Liver (tissue), 9 donors: Measurements from ENCODE around the gene S100A13. TPM values are rescaled to one million over a fixed set of nuclear protein-coding genes. Genes with fewer than 3 reads are reported as not detected.

Experiments
- DNase-seq: peaks from one replicate; pipeline ENCODE4 v3.0.0-alpha.2; 2017; ENCODE audit warnings: low spot score
- H3K27ac ChIP-seq, 2 donors: one replicate each; pipeline ENCODE4 v1.7.0; 2013; ENCODE audit warnings: inconsistent platforms in 2 of 2, low read length in 2 of 2, control low read depth in 1 of 2, low read depth in 1 of 2, mild to moderate bottlenecking in 1 of 2
- H3K27me3 ChIP-seq, 4 donors: one replicate each; pipeline versions ENCODE4 v1.6.1 to v1.7.0; 2013; ENCODE audit warnings: low read length in 3 of 4, inconsistent platforms in 1 of 4, mild to moderate bottlenecking in 1 of 4, moderate library complexity in 1 of 4; ENCODE audit not compliant: control insufficient read depth in 4 of 4, insufficient read depth in 4 of 4
- H3K36me3 ChIP-seq, 4 donors: one replicate each; pipeline versions ENCODE4 v1.6.1 to v1.7.0; 2013; ENCODE audit warnings: low read length in 3 of 4, mild to moderate bottlenecking in 3 of 4, low read depth in 1 of 4, moderate library complexity in 1 of 4; ENCODE audit not compliant: control insufficient read depth in 4 of 4, insufficient read depth in 3 of 4
- H3K4me1 ChIP-seq, 4 donors: one replicate each; pipeline versions ENCODE4 v1.6.1 to v1.7.0; 2013; ENCODE audit warnings: low read length in 3 of 4, mild to moderate bottlenecking in 3 of 4, moderate library complexity in 1 of 4; ENCODE audit not compliant: control insufficient read depth in 4 of 4, insufficient read depth in 4 of 4
- H3K4me3 ChIP-seq, 3 donors: one replicate each; pipeline versions ENCODE4 v1.6.1 to v1.7.0; 2013; ENCODE audit warnings: low read length in 3 of 3, control low read depth in 1 of 3, low read depth in 1 of 3, mild to moderate bottlenecking in 1 of 3
- H3K9ac ChIP-seq, 2 donors: one replicate each; pipeline ENCODE4 v1.7.0; 2013; ENCODE audit warnings: low read length in 2 of 2, mild to moderate bottlenecking in 2 of 2, moderate library complexity in 2 of 2, control low read depth in 1 of 2, low read depth in 1 of 2
- H3K9me3 ChIP-seq, 4 donors: one replicate each; pipeline versions ENCODE4 v1.6.1 to v1.7.0; 2013; ENCODE audit warnings: low read length in 3 of 4; ENCODE audit not compliant: control insufficient read depth in 4 of 4
- ATF3 ChIP-seq: IDR thresholded peaks from 2 replicates; pipeline ENCODE4 v1.6.1; 2016; ENCODE audit warnings: antibody characterized with exemption
- CTCF ChIP-seq: fragments of 150-350 bp; IDR thresholded peaks from 2 replicates; pipeline ENCODE4 v1.5.1; 2017; ENCODE audit warnings: improper control_type of control experiment, low read depth, low read length; ENCODE audit not compliant: missing input control
- EGR1 ChIP-seq, 2 donors: IDR thresholded peaks; 2 replicates each; pipeline ENCODE4 v1.6.1; 2016 to 2018; ENCODE audit warnings: antibody characterized with exemption in 2 of 2, low read depth in 2 of 2
- FOXA1 ChIP-seq: IDR thresholded peaks from 2 replicates; pipeline ENCODE4 v1.6.1; 2016; ENCODE audit warnings: antibody characterized with exemption
- FOXA2 ChIP-seq: IDR thresholded peaks from 2 replicates; pipeline ENCODE4 v1.6.1; 2016; ENCODE audit warnings: antibody characterized with exemption
- GABPA ChIP-seq, 2 donors: IDR thresholded peaks in 1 of 2; conservative IDR thresholded peaks in 1 of 2; 2 replicates each; pipeline ENCODE4 v1.6.1; 2016; ENCODE audit warnings: antibody characterized with exemption in 2 of 2, mild to moderate bottlenecking in 1 of 2, moderate library complexity in 1 of 2
- HNF4A ChIP-seq, 2 donors: conservative IDR thresholded peaks; 2 replicates each; pipeline ENCODE4 v1.6.1; 2016; ENCODE audit warnings: antibody characterized with exemption in 2 of 2, mild to moderate bottlenecking in 2 of 2
- HNF4G ChIP-seq: IDR thresholded peaks from 2 replicates; pipeline ENCODE4 v1.6.1; 2016; ENCODE audit warnings: antibody characterized with exemption
- JUND ChIP-seq, 2 donors: IDR thresholded peaks; 2 replicates each; pipeline ENCODE4 v1.6.1; 2016; ENCODE audit warnings: antibody characterized with exemption in 2 of 2
- MAX ChIP-seq: IDR thresholded peaks from 2 replicates; pipeline ENCODE4 v1.6.1; 2016; ENCODE audit warnings: antibody characterized with exemption
- NR2F2 ChIP-seq: IDR thresholded peaks from 2 replicates; pipeline ENCODE4 v1.6.1; 2016; ENCODE audit warnings: antibody characterized with exemption
- RAD21 ChIP-seq, 2 donors: IDR thresholded peaks; 2 replicates each; pipeline ENCODE4 v1.6.1; 2016; ENCODE audit warnings: antibody characterized with exemption in 2 of 2, mild to moderate bottlenecking in 2 of 2
- REST ChIP-seq: IDR thresholded peaks from 2 replicates; pipeline ENCODE4 v1.6.1; 2016; ENCODE audit warnings: antibody characterized with exemption, mild to moderate bottlenecking
- SP1 ChIP-seq: IDR thresholded peaks from 2 replicates; pipeline ENCODE4 v1.6.1; 2018; ENCODE audit warnings: antibody characterized with exemption, mild to moderate bottlenecking
- TAF1 ChIP-seq: conservative IDR thresholded peaks from 2 replicates; pipeline ENCODE4 v1.6.1; 2016; ENCODE audit warnings: antibody characterized with exemption, mild to moderate bottlenecking
- YY1 ChIP-seq: IDR thresholded peaks from 2 replicates; pipeline ENCODE4 v1.6.1; 2016; ENCODE audit warnings: antibody characterized with exemption, mild to moderate bottlenecking
- ZBTB33 ChIP-seq: IDR thresholded peaks from 2 replicates; pipeline ENCODE4 v1.6.1; 2016; ENCODE audit warnings: antibody characterized with exemption
- WGBS: extraction: QIAGEN DNeasy Blood & Tissue Kit; methylation state at CpG from one replicate; pipeline ENCODE4 v1.1.7; 2013; 5-methylcytosine and 5-hydroxymethylcytosine counted together
- polyA plus RNA-seq, 2 donors: library from polyadenylated mRNA; stranded (reverse) in 1 of 2; unstranded in 1 of 2; fragments of 200-250 nt in 1 of 2; fragments of >200 nt in 1 of 2; fragmentation: Nextera tagmentation in 1 of 2; extraction: Ambion mirVana in 1 of 2; gene quantifications; one replicate each; pipeline versions ENCODE4 v1.2.1 to v1.2.3, GENCODE V29; 2013 to 2015
- total RNA-seq, 2 donors: library from RNA; depleted of rRNA; stranded (reverse); fragments of >200 nt; gene quantifications; one replicate each; pipeline ENCODE4 v1.2.3, GENCODE V29; 2014
- donor health status: healthy.
- donor health status: healthy.
- donor health status: healthy.
- donor health status: healthy.
- donor health status: healthy.

The S100A13 gene
- total and polyA plus RNA-seq, 4 donors: 5.3 to 23.0 (median 15.7) TPM

- Histone ChIP-seq H3K27me3 (no peaks in the 10 kb centered on the region), H3K9me3 (no peaks in the 10 kb centered on the region), H3K27ac (peak overlapping the region; percentile 58 to 83), H3K9ac (no peak overlapping the region), H3K4me3 (no peak overlapping the region), H3K4me1 (peaks cover 11 to 33% (median 22%) of the 10 kb centered on the region in 4 donors), H3K36me3 (no peaks in the 10 kb centered on the region)
- WGBS: 83% methylated on average over 5 of the region's 5 CpGs
- DNase-seq: no peak
- TF ChIP-seq ZBTB33 (no peak), HNF4A (conservative IDR thresholded peaks at IDR 0.05) (no peak), YY1 (no peak), JUND (IDR thresholded peaks at IDR 0.05) (no peak), EGR1 (IDR thresholded peaks at IDR 0.05; ENCODE audit: low read depth in 2 of 2) (no peak), GABPA (IDR thresholded peaks at IDR 0.05 in 1 of 2, conservative IDR thresholded peaks at IDR 0.05 in 1 of 2) (no peak), FOXA2 (no peak), ATF3 (no peak), MAX (no peak), SP1 (no peak), NR2F2 (no peak), FOXA1 (no peak), HNF4G (no peak), REST (no peak), TAF1 (no peak), RAD21 (IDR thresholded peaks at IDR 0.05) (no peak), CTCF (no peak)
Measured at GRCh38 chr1:153616917-153617311, 10.4 kb downstream of the S100A13 start.
